ENCODE measurements around the gene DAB2. TPM values are rescaled to one million over a fixed set of nuclear protein-coding genes. Genes with fewer than 3 reads are reported as not detected.

Gene DAB2
- total RNA-seq, 1 donor from 2014 or later: 13.2 TPM

DNA sequence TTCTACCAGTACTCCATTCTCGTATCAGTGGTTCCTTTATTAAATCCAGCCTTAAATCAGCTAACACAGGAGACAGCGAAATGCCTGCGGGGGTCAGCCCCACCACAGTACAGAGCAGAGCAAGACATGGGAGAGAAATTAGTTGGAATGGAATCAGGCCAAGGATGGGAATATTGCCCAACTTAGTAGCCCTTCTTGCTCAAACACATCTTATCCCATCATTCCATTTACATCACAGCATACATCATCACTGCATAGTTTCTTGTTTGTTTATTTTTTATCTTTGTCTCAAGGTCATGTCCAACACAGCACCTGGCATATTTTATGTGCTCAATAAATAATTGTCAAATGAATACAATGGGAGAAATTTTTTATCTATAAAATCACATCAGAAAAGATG lies 34.3 kb upstream of the DAB2 start:
- TF ChIP-seq, protein P1, sequence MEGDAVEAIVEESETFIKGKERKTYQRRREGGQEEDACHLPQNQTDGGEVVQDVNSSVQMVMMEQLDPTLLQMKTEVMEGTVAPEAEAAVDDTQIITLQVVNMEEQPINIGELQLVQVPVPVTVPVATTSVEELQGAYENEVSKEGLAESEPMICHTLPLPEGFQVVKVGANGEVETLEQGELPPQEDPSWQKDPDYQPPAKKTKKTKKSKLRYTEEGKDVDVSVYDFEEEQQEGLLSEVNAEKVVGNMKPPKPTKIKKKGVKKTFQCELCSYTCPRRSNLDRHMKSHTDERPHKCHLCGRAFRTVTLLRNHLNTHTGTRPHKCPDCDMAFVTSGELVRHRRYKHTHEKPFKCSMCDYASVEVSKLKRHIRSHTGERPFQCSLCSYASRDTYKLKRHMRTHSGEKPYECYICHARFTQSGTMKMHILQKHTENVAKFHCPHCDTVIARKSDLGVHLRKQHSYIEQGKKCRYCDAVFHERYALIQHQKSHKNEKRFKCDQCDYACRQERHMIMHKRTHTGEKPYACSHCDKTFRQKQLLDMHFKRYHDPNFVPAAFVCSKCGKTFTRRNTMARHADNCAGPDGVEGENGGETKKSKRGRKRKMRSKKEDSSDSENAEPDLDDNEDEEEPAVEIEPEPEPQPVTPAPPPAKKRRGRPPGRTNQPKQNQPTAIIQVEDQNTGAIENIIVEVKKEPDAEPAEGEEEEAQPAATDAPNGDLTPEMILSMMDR (conservative IDR thresholded peaks at IDR 0.05; ENCODE audit: low read depth, low read length): no peak
- no peak for DNase-seq (ENCODE audit: low read depth)
- H3K4me3 ChIP-seq (ENCODE audit: low read depth, low read length): no peak overlapping the region

DNA sequence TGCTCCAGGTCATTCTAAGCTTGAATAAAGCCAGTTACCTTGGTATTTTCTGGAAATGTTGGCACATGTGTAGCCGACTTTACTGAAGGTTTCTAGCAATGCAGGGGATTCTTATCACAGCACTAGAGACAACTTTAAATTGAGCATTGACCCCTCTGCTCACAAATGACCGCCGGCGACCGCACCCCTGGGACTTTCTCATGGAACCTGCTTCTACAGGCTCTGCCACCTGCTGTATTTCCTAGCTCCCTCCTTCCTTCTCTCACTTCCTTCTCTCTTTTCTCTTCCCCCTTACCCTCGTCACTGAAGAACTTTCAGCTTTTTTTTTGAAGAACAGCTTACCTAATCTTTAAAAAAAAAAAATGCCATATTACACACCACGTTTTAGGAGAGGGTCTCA lies 30.9 kb upstream of the DAB2 start:
- DNase-seq (ENCODE audit: low read depth): no peak
- no peak overlapping the region for H3K4me3 ChIP-seq (ENCODE audit: low read depth, low read length)
- TF ChIP-seq, protein P1 (conservative IDR thresholded peaks at IDR 0.05; ENCODE audit: low read depth, low read length): no peak

DNA sequence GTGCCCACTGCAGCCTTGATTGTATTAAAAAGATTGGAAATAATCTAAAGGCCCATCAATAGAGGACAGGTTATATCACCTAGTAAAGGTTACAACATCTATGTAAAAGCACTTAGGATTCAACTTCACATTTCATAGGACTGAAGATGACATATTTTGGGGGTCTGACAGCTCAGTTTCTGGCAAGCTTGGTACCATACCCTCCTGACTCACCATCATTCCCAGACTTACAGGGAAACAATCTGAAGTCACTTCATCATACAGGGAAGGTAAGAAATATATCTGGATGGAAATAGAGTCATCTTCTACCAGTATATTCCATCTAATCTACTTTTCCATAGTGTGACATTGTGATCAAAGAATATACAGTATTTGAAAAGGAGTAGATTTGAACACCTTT lies 28.8 kb upstream of the DAB2 start:
- H3K4me3 ChIP-seq (ENCODE audit: low read depth, low read length): no peak overlapping the region
- TF ChIP-seq, protein P1 (conservative IDR thresholded peaks at IDR 0.05; ENCODE audit: low read depth, low read length): no peak
- no peak for DNase-seq (ENCODE audit: low read depth)

DNA sequence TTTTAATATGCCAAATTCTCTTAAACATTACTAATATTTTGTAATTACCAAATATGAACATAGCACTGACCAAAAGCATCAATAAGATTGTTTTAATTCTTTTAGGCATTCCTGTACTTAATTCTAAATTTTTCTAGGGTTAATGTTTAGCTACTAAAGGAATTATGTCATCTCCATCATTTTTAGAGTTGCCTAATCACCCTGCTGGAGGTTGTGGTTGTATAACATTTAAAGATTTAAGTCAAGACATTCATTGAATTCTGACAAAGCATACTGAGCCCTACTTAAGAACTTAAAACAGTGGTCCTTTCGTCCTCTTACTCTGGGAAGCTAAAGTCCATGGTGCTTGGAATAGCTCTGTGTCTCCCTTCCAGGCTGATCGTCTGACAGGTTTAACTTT lies 28.1 kb upstream of the DAB2 start:
- no peak for DNase-seq (ENCODE audit: low read depth)
- H3K4me3 ChIP-seq (ENCODE audit: low read depth, low read length): no peak overlapping the region

DNA sequence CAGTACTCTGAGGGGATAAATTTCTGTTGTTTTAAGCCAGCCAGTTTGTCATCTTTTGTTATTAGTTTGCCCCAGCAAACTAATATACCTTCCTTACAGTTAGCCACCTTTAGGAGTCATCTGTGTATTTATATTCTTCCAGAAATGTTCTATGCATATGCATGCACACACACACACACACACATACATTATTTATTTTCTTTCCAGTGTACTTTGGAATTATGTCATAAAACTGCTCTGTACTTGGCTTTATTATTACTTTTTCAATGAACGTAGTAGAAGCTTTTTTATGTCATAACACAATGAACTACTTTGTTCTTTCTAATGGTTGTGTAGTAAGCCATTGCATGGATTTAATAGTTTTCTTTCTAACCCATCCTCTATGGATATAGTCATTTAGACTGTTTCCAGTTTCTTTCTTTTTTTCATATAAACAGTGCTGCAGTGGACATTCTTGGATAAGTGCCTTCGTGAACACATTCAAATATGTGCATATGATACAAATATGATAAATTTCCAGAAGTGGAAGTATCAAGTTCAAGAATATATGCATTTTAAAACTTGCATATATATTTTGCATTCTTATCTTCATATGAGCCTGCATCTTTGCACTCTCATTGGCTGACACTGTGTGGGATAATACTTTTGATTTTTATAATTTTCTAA lies 26.6 kb upstream of the DAB2 start:
- TF ChIP-seq, protein P1 (conservative IDR thresholded peaks at IDR 0.05; ENCODE audit: low read depth, low read length): no peak
- DNase-seq (ENCODE audit: low read depth): no peak
- no peak overlapping the region for H3K4me3 ChIP-seq (ENCODE audit: low read depth, low read length)

More for the DNA sequence above, 28.1 kb upstream of the DAB2 start:
- TF ChIP-seq, protein P1 (conservative IDR thresholded peaks at IDR 0.05; ENCODE audit: low read depth, low read length): no peak

DNA sequence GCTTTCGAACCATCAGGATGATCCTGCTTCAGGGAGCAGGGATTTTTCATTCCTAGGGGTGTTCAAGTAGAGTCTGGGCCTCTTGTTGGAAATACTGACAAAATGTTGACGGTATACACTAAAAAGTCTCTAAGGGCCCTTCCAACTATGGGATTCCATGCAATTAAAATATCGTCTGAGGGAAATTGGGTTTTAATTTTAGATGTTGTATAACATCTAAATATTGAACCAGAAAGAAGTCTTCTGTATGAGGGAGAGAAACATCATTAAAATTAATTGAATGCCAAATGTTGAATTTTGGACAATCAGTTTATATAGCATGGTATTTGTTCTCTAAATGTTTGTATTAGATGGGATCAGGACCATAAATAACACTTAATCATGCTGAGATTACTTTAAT lies 25.7 kb upstream of the DAB2 start:
- TF ChIP-seq, protein P1 (conservative IDR thresholded peaks at IDR 0.05; ENCODE audit: low read depth, low read length): no peak
- H3K4me3 ChIP-seq (ENCODE audit: low read depth, low read length): no peak overlapping the region
- no peak for DNase-seq (ENCODE audit: low read depth)

DNA sequence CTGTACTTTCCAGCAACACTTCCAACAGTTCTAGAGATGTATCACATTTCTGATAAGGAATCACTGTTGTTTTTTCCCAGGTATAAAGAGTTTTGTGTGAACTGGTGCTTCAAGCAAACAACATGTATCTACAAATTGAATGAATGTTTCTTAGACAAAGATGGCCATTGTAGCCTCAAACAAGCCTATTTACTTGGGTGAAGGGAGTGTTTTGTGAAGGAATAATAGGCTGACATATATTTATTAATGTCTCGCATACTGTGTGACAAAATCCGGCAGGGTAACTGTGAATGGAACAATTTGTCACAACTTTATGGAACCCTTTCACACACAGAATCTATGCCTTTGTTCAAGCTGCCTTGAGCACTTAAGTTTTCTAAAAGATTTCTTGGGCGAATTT lies 24.8 kb upstream of the DAB2 start:
- TF ChIP-seq, protein P1 (conservative IDR thresholded peaks at IDR 0.05; ENCODE audit: low read depth, low read length): no peak
- no peak overlapping the region for H3K4me3 ChIP-seq (ENCODE audit: low read depth, low read length)
- DNase-seq (ENCODE audit: low read depth): no peak
